H9 (cell line): Measurements from ENCODE around the gene PLAC8. TPM values are rescaled to one million over a fixed set of nuclear protein-coding genes. Genes with fewer than 3 reads are reported as not detected.

ENCODE experiments used
- DNase-seq: peaks from one replicate; pipeline ENCODE4 v3.0.0-alpha.2; 2017
- H2AFZ ChIP-seq: one replicate; pipeline ENCODE4 v1.6.1; 2013; ENCODE audit warnings: mild to moderate bottlenecking, low read length, control low read depth, moderate library complexity
- H2AK5ac ChIP-seq: 2 replicates; pipeline ENCODE4 v1.6.1; 2013; ENCODE audit warnings: low read length, control low read depth, mixed read lengths; ENCODE audit not compliant: insufficient read length
- H2BK120ac ChIP-seq: one replicate; pipeline ENCODE4 v1.6.1; 2013; ENCODE audit warnings: low read depth, mild to moderate bottlenecking, low read length, control low read depth, inconsistent platforms; ENCODE audit not compliant: poor library complexity, severe bottlenecking
- H2BK12ac ChIP-seq: 2 replicates; pipeline ENCODE4 v1.6.1; 2013; ENCODE audit warnings: low read length, control low read depth, mixed read lengths, low read depth; ENCODE audit not compliant: insufficient read length
- H2BK15ac ChIP-seq: 2 replicates; pipeline ENCODE4 v1.6.1; 2013; ENCODE audit warnings: low read depth, low read length, control low read depth
- H2BK20ac ChIP-seq: one replicate; pipeline ENCODE4 v1.6.1; 2013; ENCODE audit warnings: low read depth, mild to moderate bottlenecking, low read length, control low read depth, inconsistent platforms; ENCODE audit not compliant: poor library complexity, severe bottlenecking
- H2BK5ac ChIP-seq: 2 replicates; pipeline ENCODE4 v1.6.1; 2013; ENCODE audit warnings: low read length, control low read depth, mixed read lengths; ENCODE audit not compliant: insufficient read length
- H3K14ac ChIP-seq: 2 replicates; pipeline ENCODE4 v1.6.1; 2013; ENCODE audit warnings: low read length, control low read depth; ENCODE audit not compliant: insufficient read depth
- H3K18ac ChIP-seq: 2 replicates; pipeline ENCODE4 v1.6.1; 2013; ENCODE audit warnings: low read depth, mild to moderate bottlenecking, mixed read lengths, low read length, control low read depth; ENCODE audit not compliant: insufficient read length
- H3K23ac ChIP-seq: 2 replicates; pipeline ENCODE4 v1.6.1; 2013; ENCODE audit warnings: low read length, control low read depth, mixed read lengths, low read depth; ENCODE audit not compliant: insufficient read length
- H3K23me2 ChIP-seq: 2 replicates; pipeline ENCODE4 v1.6.1; 2013; ENCODE audit warnings: low read depth, mild to moderate bottlenecking, mixed read lengths, low read length, control low read depth; ENCODE audit not compliant: insufficient read length, poor library complexity, severe bottlenecking
- H3K27ac ChIP-seq: 2 replicates; pipeline ENCODE4 v1.5.1; 2013; ENCODE audit warnings: low read length, control low read depth, mixed read lengths, low read depth; ENCODE audit not compliant: insufficient read length
- H3K27me3 ChIP-seq: 2 replicates; pipeline ENCODE4 v1.6.1; 2013; ENCODE audit warnings: low read length, control low read depth, inconsistent platforms; ENCODE audit not compliant: insufficient read depth
- H3K4ac ChIP-seq: 2 replicates; pipeline ENCODE4 v1.6.1; 2013; ENCODE audit warnings: low read depth, mild to moderate bottlenecking, control low read depth, inconsistent platforms, low read length, moderate library complexity
- H3K4me1 ChIP-seq: 2 replicates; pipeline ENCODE4 v1.6.1; 2013; ENCODE audit warnings: low read length, control low read depth, inconsistent platforms; ENCODE audit not compliant: insufficient read depth
- H3K4me2 ChIP-seq: 2 replicates; pipeline ENCODE4 v1.6.1; 2013; ENCODE audit warnings: low read length, control low read depth, mixed read lengths; ENCODE audit not compliant: insufficient read length, insufficient read depth
- H3K56ac ChIP-seq: 2 replicates; pipeline ENCODE4 v1.6.1; 2013; ENCODE audit warnings: low read depth, mild to moderate bottlenecking, mixed read lengths, low read length, control low read depth; ENCODE audit not compliant: insufficient read length
- H3K79me1 ChIP-seq: 2 replicates; pipeline ENCODE4 v1.6.1; 2013; ENCODE audit warnings: low read depth, mild to moderate bottlenecking, moderate library complexity, low read length, control low read depth, inconsistent platforms; ENCODE audit not compliant: insufficient read depth, poor library complexity, severe bottlenecking
- H3K79me2 ChIP-seq: 2 replicates; pipeline ENCODE4 v1.6.1; 2013; ENCODE audit warnings: low read length, control low read depth, inconsistent platforms; ENCODE audit not compliant: insufficient read depth
- H3K9ac ChIP-seq: 2 replicates; pipeline ENCODE4 v1.6.1; 2013; ENCODE audit warnings: low read length, control low read depth, mixed read lengths; ENCODE audit not compliant: insufficient read length; ENCODE audit errors: extremely low read depth
- H3K9me3 ChIP-seq: one replicate; pipeline ENCODE4 v1.6.1; 2013; ENCODE audit warnings: low read depth, low read length, inconsistent platforms; ENCODE audit not compliant: control insufficient read depth
- H3T11ph ChIP-seq: one replicate; pipeline ENCODE4 v1.6.1; 2013; ENCODE audit warnings: mild to moderate bottlenecking, low read length, control low read depth, inconsistent platforms
- H4K20me1 ChIP-seq: one replicate; pipeline ENCODE4 v1.6.1; 2013; ENCODE audit not compliant: control insufficient read depth, insufficient read length, insufficient read depth
- H4K5ac ChIP-seq: 2 replicates; pipeline ENCODE4 v1.6.1; 2013; ENCODE audit warnings: low read depth, mild to moderate bottlenecking, mixed read lengths, low read length, control low read depth; ENCODE audit not compliant: insufficient read length
- H4K8ac ChIP-seq: replicated peaks from 2 replicates; pipeline ENCODE4 v1.6.1; 2013; ENCODE audit warnings: low read length, control low read depth, mixed read lengths, low read depth; ENCODE audit not compliant: insufficient read length
- H4K91ac ChIP-seq: 2 replicates; pipeline ENCODE4 v1.6.1; 2013; ENCODE audit warnings: low read depth, mild to moderate bottlenecking, moderate library complexity, mixed read lengths, low read length, control low read depth; ENCODE audit not compliant: insufficient read length
- H3K27ac Mint-ChIP-seq, 3 experiments: 2 replicates in 2 of 3; 3 replicates in 1 of 3; pipeline ENCODE4 v1.8.0; 2020 to 2021; ENCODE audit warnings: mixed read lengths in 3 of 3, mild to moderate bottlenecking in 1 of 3, moderate library complexity in 1 of 3
- H3K27me3 Mint-ChIP-seq: 2 replicates; pipeline ENCODE4 v1.8.0; 2021; ENCODE audit warnings: low read depth, mild to moderate bottlenecking, moderate library complexity, mixed read lengths
- H3K36me3 Mint-ChIP-seq, 3 experiments: 2 replicates in 2 of 3; 3 replicates in 1 of 3; pipeline ENCODE4 v1.8.0; 2020 to 2021; ENCODE audit warnings: low read depth in 3 of 3, mixed read lengths in 3 of 3; ENCODE audit not compliant: insufficient read depth in 1 of 3
- H3K4me1 Mint-ChIP-seq, 2 experiments: 2 replicates each; pipeline ENCODE4 v1.8.0; 2020; ENCODE audit warnings: mixed read lengths in 2 of 2
- H3K4me3 Mint-ChIP-seq, 2 experiments: 2 replicates in 1 of 2; 3 replicates in 1 of 2; pipeline ENCODE4 v1.8.0; 2020 to 2021; ENCODE audit warnings: mild to moderate bottlenecking in 2 of 2, mixed read lengths in 2 of 2, moderate library complexity in 1 of 2
- H3K9me3 Mint-ChIP-seq, 2 experiments: 2 replicates in 1 of 2; 3 replicates in 1 of 2; pipeline ENCODE4 v1.8.0; 2020; ENCODE audit warnings: mild to moderate bottlenecking in 2 of 2, mixed read lengths in 2 of 2, moderate library complexity in 1 of 2
- WGBS: extraction: QIAGEN DNeasy Blood & Tissue Kit; methylation state at CpG from one replicate; pipeline ENCODE4 v1.1.7; 2013; ENCODE audit warnings: missing lambda C conversion rate, low lambda C conversion rate, mixed read lengths; ENCODE audit not compliant: insufficient read length; ENCODE audit errors: extremely low coverage; 5-methylcytosine and 5-hydroxymethylcytosine counted together
- total RNA-seq: library from RNA; stranded (reverse); gene quantifications from 2 replicates; pipeline ENCODE4 v1.2.1, GENCODE V29; 2021
- TF ChIP-seq, protein P1 (sequence below): fragments of 200-600 bp; sonication (generic); conservative IDR thresholded peaks from 3 replicates; pipeline ENCODE4 v1.8.0; 2021; ENCODE audit warnings: antibody characterized with exemption, mild to moderate bottlenecking

PLAC8 gene
- total RNA-seq, 1 experiment from 2014 or later: 1.6 TPM

DNA sequence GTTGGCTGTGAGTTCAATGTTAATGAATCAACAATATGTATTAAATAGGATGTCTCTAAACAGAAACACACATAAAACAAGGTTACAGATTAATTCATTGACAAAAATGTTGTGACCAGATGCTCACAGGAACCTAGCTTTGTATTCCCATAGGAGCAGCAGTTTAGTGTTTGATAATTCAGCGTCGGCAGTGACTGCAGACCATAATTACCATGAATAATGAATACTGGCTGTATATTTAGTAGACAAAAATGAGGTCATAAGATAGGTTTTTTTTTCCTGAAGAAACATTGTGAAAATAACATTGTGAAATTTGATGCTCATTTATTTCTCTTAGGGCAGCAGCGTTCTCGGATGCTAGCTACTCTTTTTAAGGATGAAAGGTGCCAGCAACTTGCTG lies 51.8 kb downstream of the PLAC8 start:
- H2BK20ac ChIP-seq: no peak overlapping the region
- H3T11ph ChIP-seq: no peak overlapping the region
- H3K4me1 Mint-ChIP-seq: no peaks in the 10 kb centered on the region
- no peak overlapping the region for H2BK5ac ChIP-seq
- H3K56ac ChIP-seq: no peak overlapping the region
- no peaks in the 10 kb centered on the region for H3K23me2 ChIP-seq
- H3K4me3 Mint-ChIP-seq: no peak overlapping the region
- DNase-seq: no peak
- peaks cover 8 to 33% (median 30%) of the 10 kb centered on the region in 3 experiments; a peak in 6 of 7 replicates for H3K36me3 Mint-ChIP-seq
- no peaks in the 10 kb centered on the region for H3K4me1 ChIP-seq
- H3K23ac ChIP-seq: no peak overlapping the region
- H3K18ac ChIP-seq: no peak overlapping the region
- no peaks in the 10 kb centered on the region for H4K20me1 ChIP-seq
- no peaks in the 10 kb centered on the region for H3K27me3 Mint-ChIP-seq
- no peak overlapping the region for H3K4me2 ChIP-seq
- no peak overlapping the region for H4K91ac ChIP-seq
- no peaks in the 10 kb centered on the region for H3K79me1 ChIP-seq
- no peak overlapping the region for H3K27ac ChIP-seq
- no peak overlapping the region for H4K8ac ChIP-seq
- H2BK120ac ChIP-seq: no peak overlapping the region
- H2AK5ac ChIP-seq: no peak overlapping the region
- no peaks in the 10 kb centered on the region for H3K27me3 ChIP-seq
- H3K79me2 ChIP-seq: no peaks in the 10 kb centered on the region
- no peak overlapping the region for H3K4ac ChIP-seq
- no peaks in the 10 kb centered on the region for H3K9me3 ChIP-seq
- H3K9me3 Mint-ChIP-seq: no peaks in the 10 kb centered on the region; a peak in 1 of 5 replicates
- H2BK15ac ChIP-seq: no peak overlapping the region
- WGBS: no CpG with 5 or more reads among the region's 4 CpGs
- no peak overlapping the region for H3K9ac ChIP-seq
- no peak overlapping the region for H4K5ac ChIP-seq
- H3K14ac ChIP-seq: no peak overlapping the region
- no peak overlapping the region for H3K27ac Mint-ChIP-seq
- TF ChIP-seq, protein P1, sequence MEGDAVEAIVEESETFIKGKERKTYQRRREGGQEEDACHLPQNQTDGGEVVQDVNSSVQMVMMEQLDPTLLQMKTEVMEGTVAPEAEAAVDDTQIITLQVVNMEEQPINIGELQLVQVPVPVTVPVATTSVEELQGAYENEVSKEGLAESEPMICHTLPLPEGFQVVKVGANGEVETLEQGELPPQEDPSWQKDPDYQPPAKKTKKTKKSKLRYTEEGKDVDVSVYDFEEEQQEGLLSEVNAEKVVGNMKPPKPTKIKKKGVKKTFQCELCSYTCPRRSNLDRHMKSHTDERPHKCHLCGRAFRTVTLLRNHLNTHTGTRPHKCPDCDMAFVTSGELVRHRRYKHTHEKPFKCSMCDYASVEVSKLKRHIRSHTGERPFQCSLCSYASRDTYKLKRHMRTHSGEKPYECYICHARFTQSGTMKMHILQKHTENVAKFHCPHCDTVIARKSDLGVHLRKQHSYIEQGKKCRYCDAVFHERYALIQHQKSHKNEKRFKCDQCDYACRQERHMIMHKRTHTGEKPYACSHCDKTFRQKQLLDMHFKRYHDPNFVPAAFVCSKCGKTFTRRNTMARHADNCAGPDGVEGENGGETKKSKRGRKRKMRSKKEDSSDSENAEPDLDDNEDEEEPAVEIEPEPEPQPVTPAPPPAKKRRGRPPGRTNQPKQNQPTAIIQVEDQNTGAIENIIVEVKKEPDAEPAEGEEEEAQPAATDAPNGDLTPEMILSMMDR: no peak
- H2BK12ac ChIP-seq: no peak overlapping the region
- no peak overlapping the region for H2AFZ ChIP-seq
